HL-60 (cell line): ENCODE measurements around the gene SAAL1.

ENCODE experiments used
- DNase-seq, 2 experiments: peaks; one replicate each; pipeline ENCODE4 v3.0.0-alpha.2; 2010 to 2020; ENCODE audit warnings: low read depth in 1 of 2, low spot score in 1 of 2
- H3K27ac ChIP-seq: fragments of 250-450 bp; sonication (Bioruptor Pico); replicated peaks from 2 replicates; pipeline ENCODE4 v1.5.1; 2020; ENCODE audit warnings: mild to moderate bottlenecking, moderate library complexity
- H3K27me3 ChIP-seq: fragments of 250-450 bp; sonication (Bioruptor Pico); 2 replicates; pipeline ENCODE4 v1.5.1; 2021; ENCODE audit warnings: mild to moderate bottlenecking, moderate library complexity; ENCODE audit not compliant: insufficient read depth, poor library complexity, severe bottlenecking
- H3K4me3 ChIP-seq: replicated peaks from 2 replicates; pipeline ENCODE4 v1.5.1; 2011; ENCODE audit warnings: mild to moderate bottlenecking, control low read depth, low read length; ENCODE audit not compliant: insufficient read depth
- CTCF ChIP-seq: IDR thresholded peaks from one replicate; pipeline ENCODE4 v1.5.1; 2011; ENCODE audit warnings: low read length, control low read depth, inconsistent platforms; ENCODE audit not compliant: insufficient read depth
- GABPA ChIP-seq: IDR thresholded peaks from 2 replicates; pipeline ENCODE4 v1.6.1; 2012; ENCODE audit warnings: low read depth
- POLR2AphosphoS5 ChIP-seq: IDR thresholded peaks from 2 replicates; pipeline ENCODE4 v1.6.1; 2012; ENCODE audit warnings: low read depth
- REST ChIP-seq: IDR thresholded peaks from 2 replicates; pipeline ENCODE4 v1.6.1; 2012; ENCODE audit warnings: low read depth; ENCODE audit not compliant: insufficient replicate concordance
- SPI1 ChIP-seq: IDR thresholded peaks from 2 replicates; pipeline ENCODE4 v1.6.1; 2012; ENCODE audit warnings: low read depth, mild to moderate bottlenecking, borderline replicate concordance

Gene SAAL1

GRCh38 chr11:18145025-18145424 is 39.1 kb upstream of the SAAL1 start:
- TF ChIP-seq REST: no peak
- no peak for TF ChIP-seq GABPA
- TF ChIP-seq SPI1: no peak
- no peak for TF ChIP-seq POLR2AphosphoS5
- no peak for TF ChIP-seq CTCF
- DNase-seq: no peak
- no peak overlapping the region for H3K4me3 ChIP-seq
- no peak overlapping the region for H3K27ac ChIP-seq
- H3K27me3 ChIP-seq: peaks cover 7% of the 10 kb centered on the region

GRCh38 chr11:18144243-18144642 is 38.4 kb upstream of the SAAL1 start:
- peaks cover 3% of the 10 kb centered on the region for H3K27me3 ChIP-seq
- no peak for TF ChIP-seq REST
- no peak for TF ChIP-seq POLR2AphosphoS5
- no peak for TF ChIP-seq CTCF
- no peak for TF ChIP-seq SPI1
- TF ChIP-seq GABPA: no peak
- no peak overlapping the region for H3K4me3 ChIP-seq
- no peak overlapping the region for H3K27ac ChIP-seq
- DNase-seq: no peak

GRCh38 chr11:18140145-18140544 is 34.3 kb upstream of the SAAL1 start:
- Histone ChIP-seq H3K27ac (no peak overlapping the region), H3K27me3 (peaks cover 5% of the 10 kb centered on the region)

More at GRCh38 chr11:18140145-18140544, 34.3 kb upstream of the SAAL1 start:
- TF ChIP-seq REST: no peak
- TF ChIP-seq CTCF: no peak
- no peak for TF ChIP-seq POLR2AphosphoS5
- no peak for TF ChIP-seq GABPA
- no peak for DNase-seq
- H3K4me3 ChIP-seq: no peak overlapping the region
